CD4-positive, alpha-beta T cell (primary cell): ENCODE measurements around the gene CTRB1. TPM values are rescaled to one million over a fixed set of nuclear protein-coding genes. Genes with fewer than 3 reads are reported as not detected.

Experiments
- ATAC-seq: fragments of 200-7000 bp; cut with Tn5 transposase; one replicate; pipeline ENCODE4 v1.10.0; 2022; ENCODE audit warnings: mild to moderate bottlenecking; ENCODE audit not compliant: poor library complexity
- CTCF ChIA-PET: fragments of 350-600 bp; sonication (Branson Sonifier 250); formaldehyde crosslinking; loops from one replicate; lab custom pipeline; 2021; ENCODE audit warnings: antibody characterized with exemption, inconsistent platforms; lab: Charles Lee
- POLR2A ChIA-PET: fragments of 350-600 bp; sonication (Branson Sonifier 250); formaldehyde crosslinking; loops from one replicate; lab custom pipeline; 2021; ENCODE audit warnings: antibody characterized with exemption, inconsistent platforms; lab: Charles Lee
- DNase-seq, 14 experiments: peaks; one replicate each; pipeline ENCODE4 v3.0.0-alpha.2; 2013 to 2020; ENCODE audit warnings: mixed read lengths in 2 of 14
- H3K27ac ChIP-seq, 2 donors: one replicate each; pipeline versions ENCODE4 v1.5.1 to v1.7.0; 2013; ENCODE audit warnings: low read length in 2 of 2, low read depth in 1 of 2, mild to moderate bottlenecking in 1 of 2
- H3K27me3 ChIP-seq, 2 experiments: 1 replicate in 1 of 2; 2 replicates in 1 of 2; pipeline versions ENCODE4 v1.6.1 to v1.7.0; 2013; ENCODE audit warnings: low read length in 2 of 2, control low read depth in 1 of 2, mild to moderate bottlenecking in 1 of 2, moderate library complexity in 1 of 2; ENCODE audit not compliant: insufficient read depth in 2 of 2, control insufficient read depth in 1 of 2
- H3K36me3 ChIP-seq: one replicate; pipeline ENCODE4 v1.6.1; 2013; ENCODE audit warnings: low read length, control low read depth; ENCODE audit not compliant: insufficient read depth
- H3K4me1 ChIP-seq: one replicate; pipeline ENCODE4 v1.6.1; 2013; ENCODE audit warnings: low read length, control low read depth; ENCODE audit not compliant: insufficient read depth
- H3K4me3 ChIP-seq: one replicate; pipeline ENCODE4 v1.5.1; 2013; ENCODE audit warnings: mild to moderate bottlenecking, low read length, moderate library complexity
- H3K9me3 ChIP-seq, 2 experiments: 1 replicate in 1 of 2; 2 replicates in 1 of 2; pipeline versions ENCODE4 v1.6.1 to v1.7.0; 2013; ENCODE audit warnings: low read length in 2 of 2, mild to moderate bottlenecking in 2 of 2, control low read depth in 1 of 2, moderate library complexity in 1 of 2; ENCODE audit not compliant: control insufficient read depth in 1 of 2, insufficient read depth in 1 of 2
- H3K27ac Mint-ChIP-seq: one replicate; pipeline ENCODE4 v1.8.0; 2020; ENCODE audit warnings: mixed read lengths
- H3K27me3 Mint-ChIP-seq: one replicate; pipeline ENCODE4 v1.8.0; 2021; ENCODE audit warnings: mixed read lengths
- H3K36me3 Mint-ChIP-seq: one replicate; pipeline ENCODE4 v1.8.0; 2021; ENCODE audit warnings: low read depth, mixed read lengths
- H3K4me1 Mint-ChIP-seq: one replicate; pipeline ENCODE4 v1.8.0; 2021; ENCODE audit warnings: low read depth, mixed read lengths
- H3K4me3 Mint-ChIP-seq: one replicate; pipeline ENCODE4 v1.8.0; 2020; ENCODE audit warnings: mild to moderate bottlenecking, mixed read lengths
- H3K9me3 Mint-ChIP-seq: one replicate; pipeline ENCODE4 v1.8.0; 2020; ENCODE audit warnings: mixed read lengths
- CTCF ChIP-seq: fragments of 200-600 bp; IDR thresholded peaks from one replicate; pipeline ENCODE4 v1.8.0; 2022; ENCODE audit warnings: antibody characterized with exemption, mild to moderate bottlenecking
- intact Hi-C, 2 experiments: fragments of 100-400 bp; cut with DNase I in 1 of 2; cut with micrococcal nuclease in 1 of 2; formaldehyde crosslinking; loops; one replicate each; pipeline versions ENCODE4 v1.15.1 to v1.9.0; 2023 to 2025; cut with DNase I, micrococcal nuclease
- total RNA-seq, 174 experiments: library from RNA in 2 of 174; stranded (reverse) in 2 of 174; gene quantifications; one replicate each; pipeline ENCODE4 v1.2.3 and lab custom pipeline; 2021 to 2026

Gene CTRB1
- total RNA-seq, 2 experiments from 2014 or later: not detected

- TF ChIP-seq CTCF: no peak
- DNase-seq (no peak), ATAC-seq (no peak)
- ChIA-PET POLR2A (no interaction called here), CTCF (no interaction called here)
- no peaks in the 10 kb centered on the region for H3K27me3 Mint-ChIP-seq
- no peaks in the 10 kb centered on the region for H3K36me3 ChIP-seq
- H3K4me3 Mint-ChIP-seq: no peak overlapping the region
- H3K9me3 ChIP-seq: peaks cover 12 to 17% of the 10 kb centered on the region in 2 experiments
- H3K36me3 Mint-ChIP-seq: peaks cover 4% of the 10 kb centered on the region
- no peak overlapping the region for H3K27ac ChIP-seq
- no peak overlapping the region for H3K27ac Mint-ChIP-seq
- no peak overlapping the region for H3K4me3 ChIP-seq
- H3K9me3 Mint-ChIP-seq: peaks cover 4% of the 10 kb centered on the region
- no peaks in the 10 kb centered on the region for H3K4me1 ChIP-seq
- H3K27me3 ChIP-seq: no peaks in the 10 kb centered on the region
- intact Hi-C loops: no loop called here
- H3K4me1 Mint-ChIP-seq: no peaks in the 10 kb centered on the region
Measured at GRCh38 chr16:75181630-75182029, 37.2 kb upstream of the CTRB1 start.

GRCh38 chr16:75188832-75189477 is 29.8 kb upstream of the CTRB1 start:
- no peak for ATAC-seq
- no peak overlapping the region for H3K4me3 Mint-ChIP-seq
- no peaks in the 10 kb centered on the region for H3K9me3 Mint-ChIP-seq
- no peaks in the 10 kb centered on the region for H3K36me3 Mint-ChIP-seq
- CTCF ChIA-PET: no interaction called here
- H3K27me3 Mint-ChIP-seq: peaks cover 6% of the 10 kb centered on the region
- no peak overlapping the region for H3K4me3 ChIP-seq
- no peak for TF ChIP-seq CTCF
- H3K9me3 ChIP-seq: no peaks in the 10 kb centered on the region
- no peak for DNase-seq
- H3K27ac Mint-ChIP-seq: no peak overlapping the region
- intact Hi-C loops: no loop called here
- peaks cover 0 to 6% of the 10 kb centered on the region in 2 experiments for H3K27me3 ChIP-seq
- no peaks in the 10 kb centered on the region for H3K4me1 Mint-ChIP-seq
- POLR2A ChIA-PET: no interaction called here
- H3K27ac ChIP-seq: no peak overlapping the region
- no peaks in the 10 kb centered on the region for H3K36me3 ChIP-seq
- H3K4me1 ChIP-seq: no peaks in the 10 kb centered on the region

- no peak overlapping the region for H3K4me3 ChIP-seq
- H3K27me3 ChIP-seq: peaks cover 0 to 6% of the 10 kb centered on the region in 2 experiments
- Mint-ChIP-seq H3K4me3 (no peak overlapping the region), H3K36me3 (no peaks in the 10 kb centered on the region), H3K27me3 (peaks cover 6% of the 10 kb centered on the region), H3K9me3 (no peaks in the 10 kb centered on the region), H3K27ac (no peak overlapping the region), H3K4me1 (no peaks in the 10 kb centered on the region)
- ATAC-seq: no peak
- no peaks in the 10 kb centered on the region for H3K9me3 ChIP-seq
- DNase-seq: no peak
- TF ChIP-seq CTCF: no peak
- ChIA-PET CTCF (no interaction called here), POLR2A (interaction anchor here (0.6 kb wide), 1 partner anchor 200 kb away, joined by 3 read pairs; no protein-coding TSS in a partner anchor)
- H3K4me1 ChIP-seq: no peaks in the 10 kb centered on the region
- no peak overlapping the region for H3K27ac ChIP-seq
- intact Hi-C loops: loop anchor here in 1 of 2 experiments (10.0 kb wide), 1 partner anchor 1985 kb away; no protein-coding TSS in a partner anchor
- H3K36me3 ChIP-seq: no peaks in the 10 kb centered on the region
Measured at GRCh38 chr16:75189638-75190245, 29.0 kb upstream of the CTRB1 start.
